Uterus (tissue), 2 donors: ENCODE measurements around the gene DAZL.

Source experiments
- CTCF ChIP-seq, 4 experiments: fragments of 200-600 bp in 2 of 4; fragments of 450-650 bp in 2 of 4; sonication (generic) in 2 of 4; IDR thresholded peaks; one replicate each; pipeline ENCODE4 v1.5.1; 2016 to 2019; ENCODE audit warnings: antibody characterized with exemption in 4 of 4, mild to moderate bottlenecking in 2 of 4, moderate library complexity in 1 of 4
- POLR2A ChIP-seq, 2 donors: fragments of 450-650 bp; IDR thresholded peaks; one replicate each; pipeline ENCODE4 v1.6.1; 2016; ENCODE audit warnings: antibody characterized with exemption in 2 of 2, mild to moderate bottlenecking in 1 of 2, moderate library complexity in 1 of 2

GRCh38 chr3:16587681-16588060 lies 17.6 kb downstream of the DAZL start:
- no peak for TF ChIP-seq POLR2A (IDR thresholded peaks at IDR 0.05)
- TF ChIP-seq CTCF (IDR thresholded peaks at IDR 0.05) = no peak
